H9 (cell line): ENCODE results near the gene PTPN7. TPM values are rescaled to one million over a fixed set of nuclear protein-coding genes. Genes with fewer than 3 reads are reported as not detected.
A peak's percentile ranks its signal among the peaks of the same experiment; 100 is the strongest.

Experiments
- DNase-seq: peaks from one replicate; pipeline ENCODE4 v3.0.0-alpha.2; 2017
- H2AFZ ChIP-seq: one replicate; pipeline ENCODE4 v1.6.1; 2013; ENCODE audit warnings: mild to moderate bottlenecking, low read length, control low read depth, moderate library complexity
- H2AK5ac ChIP-seq: 2 replicates; pipeline ENCODE4 v1.6.1; 2013; ENCODE audit warnings: low read length, control low read depth, mixed read lengths; ENCODE audit not compliant: insufficient read length
- H2BK120ac ChIP-seq: one replicate; pipeline ENCODE4 v1.6.1; 2013; ENCODE audit warnings: low read depth, mild to moderate bottlenecking, low read length, control low read depth, inconsistent platforms; ENCODE audit not compliant: poor library complexity, severe bottlenecking
- H2BK12ac ChIP-seq: 2 replicates; pipeline ENCODE4 v1.6.1; 2013; ENCODE audit warnings: low read length, control low read depth, mixed read lengths, low read depth; ENCODE audit not compliant: insufficient read length
- H2BK15ac ChIP-seq: 2 replicates; pipeline ENCODE4 v1.6.1; 2013; ENCODE audit warnings: low read depth, low read length, control low read depth
- H2BK20ac ChIP-seq: one replicate; pipeline ENCODE4 v1.6.1; 2013; ENCODE audit warnings: low read depth, mild to moderate bottlenecking, low read length, control low read depth, inconsistent platforms; ENCODE audit not compliant: poor library complexity, severe bottlenecking
- H2BK5ac ChIP-seq: 2 replicates; pipeline ENCODE4 v1.6.1; 2013; ENCODE audit warnings: low read length, control low read depth, mixed read lengths; ENCODE audit not compliant: insufficient read length
- H3K14ac ChIP-seq: 2 replicates; pipeline ENCODE4 v1.6.1; 2013; ENCODE audit warnings: low read length, control low read depth; ENCODE audit not compliant: insufficient read depth
- H3K18ac ChIP-seq: 2 replicates; pipeline ENCODE4 v1.6.1; 2013; ENCODE audit warnings: low read depth, mild to moderate bottlenecking, mixed read lengths, low read length, control low read depth; ENCODE audit not compliant: insufficient read length
- H3K23ac ChIP-seq: 2 replicates; pipeline ENCODE4 v1.6.1; 2013; ENCODE audit warnings: low read length, control low read depth, mixed read lengths, low read depth; ENCODE audit not compliant: insufficient read length
- H3K23me2 ChIP-seq: 2 replicates; pipeline ENCODE4 v1.6.1; 2013; ENCODE audit warnings: low read depth, mild to moderate bottlenecking, mixed read lengths, low read length, control low read depth; ENCODE audit not compliant: insufficient read length, poor library complexity, severe bottlenecking
- H3K27ac ChIP-seq: 2 replicates; pipeline ENCODE4 v1.5.1; 2013; ENCODE audit warnings: low read length, control low read depth, mixed read lengths, low read depth; ENCODE audit not compliant: insufficient read length
- H3K27me3 ChIP-seq: 2 replicates; pipeline ENCODE4 v1.6.1; 2013; ENCODE audit warnings: low read length, control low read depth, inconsistent platforms; ENCODE audit not compliant: insufficient read depth
- H3K4ac ChIP-seq: 2 replicates; pipeline ENCODE4 v1.6.1; 2013; ENCODE audit warnings: low read depth, mild to moderate bottlenecking, control low read depth, inconsistent platforms, low read length, moderate library complexity
- H3K4me1 ChIP-seq: 2 replicates; pipeline ENCODE4 v1.6.1; 2013; ENCODE audit warnings: low read length, control low read depth, inconsistent platforms; ENCODE audit not compliant: insufficient read depth
- H3K4me2 ChIP-seq: 2 replicates; pipeline ENCODE4 v1.6.1; 2013; ENCODE audit warnings: low read length, control low read depth, mixed read lengths; ENCODE audit not compliant: insufficient read length, insufficient read depth
- H3K56ac ChIP-seq: 2 replicates; pipeline ENCODE4 v1.6.1; 2013; ENCODE audit warnings: low read depth, mild to moderate bottlenecking, mixed read lengths, low read length, control low read depth; ENCODE audit not compliant: insufficient read length
- H3K79me1 ChIP-seq: 2 replicates; pipeline ENCODE4 v1.6.1; 2013; ENCODE audit warnings: low read depth, mild to moderate bottlenecking, moderate library complexity, low read length, control low read depth, inconsistent platforms; ENCODE audit not compliant: insufficient read depth, poor library complexity, severe bottlenecking
- H3K79me2 ChIP-seq: 2 replicates; pipeline ENCODE4 v1.6.1; 2013; ENCODE audit warnings: low read length, control low read depth, inconsistent platforms; ENCODE audit not compliant: insufficient read depth
- H3K9ac ChIP-seq: 2 replicates; pipeline ENCODE4 v1.6.1; 2013; ENCODE audit warnings: low read length, control low read depth, mixed read lengths; ENCODE audit not compliant: insufficient read length; ENCODE audit errors: extremely low read depth
- H3K9me3 ChIP-seq: one replicate; pipeline ENCODE4 v1.6.1; 2013; ENCODE audit warnings: low read depth, low read length, inconsistent platforms; ENCODE audit not compliant: control insufficient read depth
- H3T11ph ChIP-seq: one replicate; pipeline ENCODE4 v1.6.1; 2013; ENCODE audit warnings: mild to moderate bottlenecking, low read length, control low read depth, inconsistent platforms
- H4K20me1 ChIP-seq: one replicate; pipeline ENCODE4 v1.6.1; 2013; ENCODE audit not compliant: control insufficient read depth, insufficient read length, insufficient read depth
- H4K5ac ChIP-seq: 2 replicates; pipeline ENCODE4 v1.6.1; 2013; ENCODE audit warnings: low read depth, mild to moderate bottlenecking, mixed read lengths, low read length, control low read depth; ENCODE audit not compliant: insufficient read length
- H4K8ac ChIP-seq: replicated peaks from 2 replicates; pipeline ENCODE4 v1.6.1; 2013; ENCODE audit warnings: low read length, control low read depth, mixed read lengths, low read depth; ENCODE audit not compliant: insufficient read length
- H4K91ac ChIP-seq: 2 replicates; pipeline ENCODE4 v1.6.1; 2013; ENCODE audit warnings: low read depth, mild to moderate bottlenecking, moderate library complexity, mixed read lengths, low read length, control low read depth; ENCODE audit not compliant: insufficient read length
- H3K27ac Mint-ChIP-seq, 3 experiments: 2 replicates in 2 of 3; 3 replicates in 1 of 3; pipeline ENCODE4 v1.8.0; 2020 to 2021; ENCODE audit warnings: mixed read lengths in 3 of 3, mild to moderate bottlenecking in 1 of 3, moderate library complexity in 1 of 3
- H3K27me3 Mint-ChIP-seq: 2 replicates; pipeline ENCODE4 v1.8.0; 2021; ENCODE audit warnings: low read depth, mild to moderate bottlenecking, moderate library complexity, mixed read lengths
- H3K36me3 Mint-ChIP-seq, 3 experiments: 2 replicates in 2 of 3; 3 replicates in 1 of 3; pipeline ENCODE4 v1.8.0; 2020 to 2021; ENCODE audit warnings: low read depth in 3 of 3, mixed read lengths in 3 of 3; ENCODE audit not compliant: insufficient read depth in 1 of 3
- H3K4me1 Mint-ChIP-seq, 2 experiments: 2 replicates each; pipeline ENCODE4 v1.8.0; 2020; ENCODE audit warnings: mixed read lengths in 2 of 2
- H3K4me3 Mint-ChIP-seq, 2 experiments: 2 replicates in 1 of 2; 3 replicates in 1 of 2; pipeline ENCODE4 v1.8.0; 2020 to 2021; ENCODE audit warnings: mild to moderate bottlenecking in 2 of 2, mixed read lengths in 2 of 2, moderate library complexity in 1 of 2
- H3K9me3 Mint-ChIP-seq, 2 experiments: 2 replicates in 1 of 2; 3 replicates in 1 of 2; pipeline ENCODE4 v1.8.0; 2020; ENCODE audit warnings: mild to moderate bottlenecking in 2 of 2, mixed read lengths in 2 of 2, moderate library complexity in 1 of 2
- CTCF ChIP-seq: fragments of 200-600 bp; sonication (generic); conservative IDR thresholded peaks from 3 replicates; pipeline ENCODE4 v1.8.0; 2021; ENCODE audit warnings: antibody characterized with exemption, mild to moderate bottlenecking
- WGBS: extraction: QIAGEN DNeasy Blood & Tissue Kit; methylation state at CpG from one replicate; pipeline ENCODE4 v1.1.7; 2013; ENCODE audit warnings: missing lambda C conversion rate, low lambda C conversion rate, mixed read lengths; ENCODE audit not compliant: insufficient read length; ENCODE audit errors: extremely low coverage; 5-methylcytosine and 5-hydroxymethylcytosine counted together
- total RNA-seq: library from RNA; stranded (reverse); gene quantifications from 2 replicates; pipeline ENCODE4 v1.2.1, GENCODE V29; 2021

PTPN7 gene
- total RNA-seq, 1 experiment from 2014 or later, result 0.72 TPM

- no peak overlapping the region for H3K4me3 Mint-ChIP-seq
- H3K56ac ChIP-seq, result no peak overlapping the region
- H3K4me1 ChIP-seq, result peaks cover 2% of the 10 kb centered on the region; the same call in 1 of the 2 replicates
- H3K23me2 ChIP-seq, result no peaks in the 10 kb centered on the region
- H3K27ac Mint-ChIP-seq, result no peak overlapping the region; a peak in 2 of 7 replicates
- H3K27me3 ChIP-seq, result no peaks in the 10 kb centered on the region
- H3K27ac ChIP-seq, result no peak overlapping the region
- no peak overlapping the region for H3T11ph ChIP-seq
- WGBS, result no CpG with 5 or more reads among the region's 13 CpGs
- DNase-seq, result no peak
- no peak overlapping the region for H3K4ac ChIP-seq
- no peaks in the 10 kb centered on the region for H3K79me2 ChIP-seq
- H3K18ac ChIP-seq, result peak overlapping the region; percentile 73
- no peaks in the 10 kb centered on the region for H3K79me1 ChIP-seq
- H3K4me1 Mint-ChIP-seq, result peaks cover 45 to 49% of the 10 kb centered on the region in 2 experiments
- H3K9ac ChIP-seq, result no peak overlapping the region
- H4K8ac ChIP-seq, result no peak overlapping the region
- H2AK5ac ChIP-seq, result no peak overlapping the region
- peak overlapping the region; percentile 73; the same call in 1 of the 2 replicates for H3K14ac ChIP-seq
- H3K9me3 ChIP-seq, result no peaks in the 10 kb centered on the region
- H2BK5ac ChIP-seq, result no peak overlapping the region
- no peak overlapping the region for H2BK15ac ChIP-seq
- H3K23ac ChIP-seq, result no peak overlapping the region
- H3K4me2 ChIP-seq, result no peak overlapping the region
- no peak overlapping the region for H4K5ac ChIP-seq
- no peak overlapping the region for H4K91ac ChIP-seq
- H2BK12ac ChIP-seq, result no peak overlapping the region
- no peak overlapping the region for H2BK120ac ChIP-seq
- H3K36me3 Mint-ChIP-seq, result no peaks in the 10 kb centered on the region
- H4K20me1 ChIP-seq, result no peaks in the 10 kb centered on the region
- H2AFZ ChIP-seq, result no peak overlapping the region
- H3K9me3 Mint-ChIP-seq, result no peaks in the 10 kb centered on the region
- no peak for TF ChIP-seq CTCF
- H2BK20ac ChIP-seq, result no peak overlapping the region
- peaks cover 2% of the 10 kb centered on the region; the same call in 1 of the 2 replicates for H3K27me3 Mint-ChIP-seq
These were observed 52.3 kb downstream of the PTPN7 start for GRCh38 chr1:202107801-202108731.
